Motor neuron (in vitro differentiated cells): ENCODE results near the gene SLC10A2. TPM values are rescaled to one million over a fixed set of nuclear protein-coding genes. Genes with fewer than 3 reads are reported as not detected.

ENCODE experiments used
- ATAC-seq, 8 experiments: fragments of 200-7000 bp; cut with Tn5 transposase; replicated peaks in 6 of 8; 2 replicates each; pipeline ENCODE4 v1.8.0; 2021; ENCODE audit warnings: mild to moderate bottlenecking in 8 of 8, moderate library complexity in 8 of 8
- H3K27ac ChIP-seq, 2 donors: fragments of 250-450 bp; sonication (Bioruptor Pico); 2 replicates each; pipeline ENCODE4 v1.9.0; 2021; ENCODE audit warnings: antibody characterized with exemption in 2 of 2, mild to moderate bottlenecking in 2 of 2, moderate library complexity in 1 of 2
- H3K4me1 ChIP-seq, 2 donors: fragments of 250-450 bp; sonication (Bioruptor Pico); replicated peaks in 1 of 2; 2 replicates each; pipeline ENCODE4 v1.6.1; 2021; ENCODE audit warnings: antibody characterized with exemption in 2 of 2, mild to moderate bottlenecking in 2 of 2, moderate library complexity in 1 of 2
- H3K4me3 ChIP-seq, 5 donors: fragments of 250-450 bp; sonication (Bioruptor Pico); 2 replicates each; pipeline ENCODE4 v1.9.0; 2021; ENCODE audit warnings: antibody characterized with exemption in 5 of 5, mild to moderate bottlenecking in 5 of 5, moderate library complexity in 4 of 5
- WGBS, 10 experiments: fragments of 450-650 bp; shearing (Covaris generic); methylation state at CpG; one replicate each; pipeline ENCODE4 v1.0.0; 2022; 5-methylcytosine and 5-hydroxymethylcytosine counted together
- in situ Hi-C, 9 experiments: fragments of 400-800 bp; cut with MboI; loops; one replicate each; pipeline ENCODE4 v1.15.0; 2021; ENCODE audit warnings: low sequenced_read_pairs in 9 of 9, low pct_unique_long_range_greater_than_20kb in 2 of 9; ENCODE audit not compliant: unreplicated experiment in 9 of 9
- total RNA-seq, 8 experiments: library from RNA; unstranded; fragments of 300-600 nt; gene quantifications; 2 replicates each; pipeline versions ENCODE4 v1.2.3 to v1.2.4, GENCODE V29; 2022

The SLC10A2 gene
- total RNA-seq, 8 experiments from 2014 or later = 0.07 to 0.87 (median 0.18) TPM; not detected in 2

DNA sequence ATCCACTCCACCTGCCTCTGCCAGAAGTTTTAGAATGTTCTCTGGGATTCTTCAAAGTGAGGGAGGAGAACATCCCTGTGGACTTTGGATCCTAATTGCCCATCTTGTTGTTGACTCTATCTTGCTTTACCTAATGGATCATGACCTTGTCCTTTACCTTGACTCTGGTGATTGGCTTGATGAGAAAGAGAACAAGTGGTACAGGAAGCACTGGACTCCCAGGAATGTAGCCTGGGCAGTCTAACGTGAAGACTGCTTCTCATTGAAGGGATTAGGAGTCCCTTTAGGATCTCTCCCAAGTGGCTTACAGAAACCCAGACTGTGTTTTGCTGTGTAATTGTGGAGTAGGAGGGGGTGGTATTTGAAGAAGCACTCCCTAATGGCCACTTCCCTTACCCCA lies 63.9 kb downstream of the SLC10A2 start:
- no peaks in the 10 kb centered on the region for H3K4me1 ChIP-seq
- H3K27ac ChIP-seq = no peak overlapping the region
- in situ Hi-C loops = no loop called here
- no peak overlapping the region for H3K4me3 ChIP-seq
- 0 to 100% (median 40%) methylated on average over 1 of the region's 1 CpG; no CpG with 5 or more reads in 3 of the 10 experiments for WGBS, 10 experiments
- ATAC-seq = no peak

DNA sequence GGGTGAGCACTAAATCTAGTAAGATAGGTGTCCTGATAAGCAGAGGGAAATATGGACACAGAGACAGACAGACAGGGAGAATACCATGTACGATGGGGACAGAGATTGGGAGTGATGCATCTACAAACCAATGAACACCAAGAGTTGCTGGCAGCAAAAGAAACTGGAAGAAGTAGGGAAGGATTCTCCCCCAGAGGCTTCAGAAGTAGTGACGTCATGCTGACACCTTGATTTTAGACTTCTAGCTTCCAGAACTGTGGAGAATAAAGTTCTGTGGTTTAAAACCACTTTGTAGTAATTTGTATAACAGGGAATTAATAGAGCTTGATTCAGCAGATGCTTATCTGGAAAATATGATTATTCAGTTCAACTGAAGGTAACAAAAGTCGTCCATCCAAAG lies 66.1 kb downstream of the SLC10A2 start:
- H3K27ac ChIP-seq = no peak overlapping the region
- WGBS, 10 experiments = 0 to 100% (median 71%) methylated on average over 1 to 3 of the region's 3 CpGs; no CpG with 5 or more reads in 3 of the 10 experiments
- H3K4me1 ChIP-seq = no peaks in the 10 kb centered on the region
- H3K4me3 ChIP-seq = no peak overlapping the region
- in situ Hi-C loops = no loop called here
- no peak for ATAC-seq

DNA sequence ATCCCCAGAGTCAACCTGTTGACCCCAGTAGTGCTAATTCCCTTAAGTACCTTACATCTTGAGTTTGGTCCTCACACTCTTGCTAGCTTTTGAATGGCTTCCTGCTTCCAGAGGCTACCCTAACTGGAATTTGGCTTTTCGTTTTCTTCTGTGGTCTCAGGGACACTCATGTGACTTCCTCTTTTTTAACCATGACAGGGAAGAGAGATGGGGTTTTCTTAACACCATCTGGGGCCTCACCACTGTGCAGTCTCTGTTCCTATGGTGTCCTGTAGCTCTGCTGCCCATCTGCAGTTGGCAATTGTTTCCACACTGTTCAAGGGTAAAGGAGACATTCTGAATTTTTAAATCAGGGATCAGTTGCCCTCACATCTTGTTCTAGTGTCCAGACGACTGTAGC lies 66.7 kb downstream of the SLC10A2 start:
- no peak for ATAC-seq

More for the DNA sequence above, 66.7 kb downstream of the SLC10A2 start:
- WGBS, 10 experiments = 0 to 100% (median 59%) methylated on average over 1 to 2 of the region's 2 CpGs; no CpG with 5 or more reads in 4 of the 10 experiments
- H3K4me3 ChIP-seq = no peak overlapping the region
- H3K27ac ChIP-seq = no peak overlapping the region
- in situ Hi-C loops = no loop called here
- no peaks in the 10 kb centered on the region for H3K4me1 ChIP-seq

Other genes starting within 250 kb of the SLC10A2 start
- 10 to 100 TPM; 40.2 to 83.3 (median 57.7) TPM for gene ERCC5, start 220.4 kb downstream of the SLC10A2 start, total RNA-seq